Dedifferentiated amniotic fluid mesenchymal stem cell (primary cell): Measurements from ENCODE around the gene SMARCB1.
"Not testable (repeated sequence)": the region's sequence is repeated elsewhere in the genome, so short reads cannot be mapped to it uniquely, and the experiment has no call there.

Experiments
- DNase-seq: peaks from one replicate; pipeline ENCODE4 v3.0.0-alpha.2; 2016; ENCODE audit errors: extremely low spot score

Gene SMARCB1

GRCh38 chr22:23846081-23846469 lies 59.3 kb downstream of the SMARCB1 start:
- no peak for DNase-seq

DNA sequence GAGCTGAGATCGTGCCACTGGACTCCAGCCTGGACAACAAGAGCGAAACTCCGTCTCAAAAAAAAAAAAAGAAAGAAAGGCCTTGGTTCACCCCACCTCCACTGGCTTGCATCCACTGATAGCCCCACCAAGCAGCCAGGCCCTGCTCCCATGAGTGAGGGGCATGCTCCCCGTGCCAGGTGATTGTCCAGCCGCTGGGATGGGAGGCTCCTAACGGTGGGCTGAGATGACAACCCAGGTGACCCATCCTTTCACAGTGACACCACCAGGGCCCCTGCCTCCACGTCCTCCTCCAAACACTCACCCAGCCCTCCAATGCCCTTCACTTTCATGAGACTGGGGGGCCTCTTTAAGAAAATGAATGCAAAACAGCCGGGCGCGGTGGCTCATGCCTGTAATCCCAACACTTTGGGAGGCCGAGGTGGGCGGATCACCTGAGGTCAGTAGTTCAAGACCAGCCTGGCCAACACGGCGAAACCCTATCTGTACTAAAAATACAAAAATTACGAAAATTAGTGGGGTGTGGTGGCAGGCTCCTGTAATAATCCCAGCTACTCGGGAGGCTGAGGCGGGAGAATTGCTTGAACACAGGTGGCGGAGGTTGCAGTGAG lies 60.6 kb downstream of the SMARCB1 start:
- DNase-seq, result no peak

DNA sequence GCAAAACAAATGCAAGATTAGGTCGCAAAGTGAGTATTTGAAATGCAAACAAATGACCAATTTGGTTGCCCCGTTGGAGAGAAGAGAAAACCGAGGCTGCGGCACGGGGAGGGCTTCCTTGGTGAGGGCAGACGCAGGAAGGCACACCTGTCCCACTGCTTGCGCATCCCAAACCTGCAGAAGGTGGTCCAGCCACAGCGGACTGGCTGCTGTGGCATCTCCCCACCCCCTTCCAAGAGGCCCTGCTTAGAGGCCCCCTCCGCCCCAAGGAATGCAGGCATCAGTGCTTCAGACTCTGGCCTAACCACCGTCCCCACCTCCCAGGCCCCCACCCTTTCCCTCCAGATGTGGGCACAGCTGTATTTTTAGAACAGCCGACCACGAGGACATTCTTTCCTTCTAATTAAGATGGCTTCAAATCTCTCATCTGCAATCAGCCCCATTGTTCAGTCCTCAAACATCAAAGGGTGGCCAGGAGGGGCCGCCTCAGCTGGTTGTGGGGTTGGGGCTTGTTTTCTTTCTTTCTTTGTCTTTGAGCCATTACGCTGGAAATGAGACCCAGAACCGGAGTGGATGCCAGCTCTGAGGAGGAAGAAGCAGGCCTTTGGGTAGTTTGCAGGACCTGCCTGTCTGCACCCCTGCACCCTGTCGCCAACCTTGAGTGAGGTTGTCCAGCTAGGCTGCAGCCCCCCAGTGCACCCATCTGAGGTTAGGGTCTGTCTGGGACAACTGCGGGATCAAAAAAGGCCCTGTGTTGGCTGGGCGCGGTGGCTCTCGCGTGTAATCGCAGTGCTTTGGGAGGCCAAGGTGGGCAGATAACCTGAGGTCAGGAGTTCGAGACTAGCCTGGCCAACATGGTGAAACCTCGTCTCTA lies 61.5 kb downstream of the SMARCB1 start:
- DNase-seq, result no peak

GRCh38 chr22:23849009-23850006 lies 62.5 kb downstream of the SMARCB1 start:
- peak; percentile 46 for DNase-seq

GRCh38 chr22:23850136-23850611 lies 63.4 kb downstream of the SMARCB1 start:
- no peak for DNase-seq

GRCh38 chr22:23856721-23857605 lies 70.2 kb downstream of the SMARCB1 start:
- peak; percentile 66 for DNase-seq

DNA sequence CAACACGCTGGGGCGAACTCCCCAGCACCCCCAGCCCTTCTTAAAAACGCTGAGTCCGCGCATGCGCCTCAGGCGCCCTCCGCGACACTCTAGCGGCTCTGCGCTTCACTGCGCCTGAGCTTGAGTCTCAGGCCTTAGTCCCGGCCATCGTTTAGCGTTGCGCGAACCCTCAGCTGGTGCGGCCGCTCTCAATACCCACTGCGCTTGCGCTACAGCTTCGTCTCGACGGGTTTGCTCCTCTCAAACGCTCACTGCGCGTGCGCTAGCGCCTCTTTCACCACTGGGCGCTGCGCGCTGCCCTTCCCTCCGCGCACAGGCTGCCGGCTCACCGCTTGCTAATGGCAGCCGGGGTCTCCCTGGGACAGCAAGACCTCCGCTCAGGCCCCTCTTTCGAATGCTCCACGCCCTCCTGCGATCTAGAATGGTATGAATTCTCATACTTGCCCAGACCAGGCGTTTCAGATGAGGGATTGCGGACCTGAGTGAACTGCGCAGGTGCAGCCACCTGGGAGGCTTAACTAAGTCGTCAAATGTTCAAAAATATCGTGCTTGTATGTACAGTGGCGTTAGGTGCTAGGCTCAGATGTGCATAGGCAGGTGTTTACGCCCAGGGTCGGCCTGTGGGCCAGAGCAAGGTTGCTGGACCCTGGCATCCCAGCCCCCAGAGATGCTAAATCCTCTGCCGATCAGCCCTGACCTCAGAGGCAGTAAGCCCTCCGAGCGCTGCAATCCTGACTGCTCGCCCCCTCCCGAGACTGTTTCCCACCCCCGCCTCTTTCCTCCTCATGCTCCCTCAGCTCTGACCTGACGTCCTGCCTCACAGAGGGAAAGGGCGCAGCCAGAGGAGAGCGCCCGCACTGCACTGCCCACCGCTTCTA lies 71.1 kb downstream of the SMARCB1 start, which contains the start of gene SLC2A11:
Gene SLC2A11, plus strand, starts transcription at position 270 of the 878 bp plus-strand sequence. Its CDS starts 125 bp downstream, at position 395.
- peak; percentile 97 for DNase-seq

GRCh38 chr22:23858484-23858815 lies 71.7 kb downstream of the SMARCB1 start:
- DNase-seq, result no peak

DNA sequence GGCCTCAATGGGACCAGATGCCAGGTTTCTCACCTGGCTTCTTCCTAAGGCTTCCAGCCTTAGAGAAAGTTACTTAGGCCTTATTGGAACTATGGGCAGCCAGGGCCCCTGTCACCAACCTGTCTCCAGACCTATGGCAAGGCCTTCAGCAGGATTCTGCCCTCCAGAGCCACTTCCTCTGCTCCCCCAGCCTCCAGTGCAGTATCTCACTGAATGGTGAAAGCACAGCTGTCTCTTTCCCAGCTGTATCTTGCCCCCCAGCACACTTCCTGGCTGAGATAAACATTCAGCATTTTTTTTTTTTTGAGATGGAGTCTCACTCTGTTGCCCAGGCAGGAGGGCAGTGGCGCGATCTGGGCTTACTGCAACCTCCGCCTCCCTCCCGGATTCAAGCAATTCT lies 72.4 kb downstream of the SMARCB1 start:
- DNase-seq, result no peak

GRCh38 chr22:23860187-23860586 lies 73.4 kb downstream of the SMARCB1 start:
- DNase-seq, result not testable (repeated sequence)

DNA sequence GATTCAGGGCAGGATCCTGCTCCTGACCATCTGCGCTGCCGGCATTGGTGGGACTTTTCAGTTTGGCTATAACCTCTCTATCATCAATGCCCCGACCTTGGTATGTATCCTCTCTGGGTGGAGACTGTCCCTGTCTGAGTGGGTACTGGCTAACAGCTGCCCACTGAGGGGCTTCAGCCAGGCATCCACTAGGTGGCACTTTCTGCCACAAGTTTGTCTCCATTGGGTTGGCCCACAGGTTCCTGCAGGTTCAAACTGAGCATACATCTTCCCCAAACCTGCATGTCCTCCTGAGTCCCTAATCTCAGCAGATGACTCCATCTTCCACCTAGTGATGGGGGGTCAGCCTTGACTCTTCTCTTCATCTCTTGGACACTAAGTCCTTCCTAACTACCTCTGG lies 75.3 kb downstream of the SMARCB1 start:
- DNase-seq, result no peak

- DNase-seq, result not testable (repeated sequence)
Observed at GRCh38 chr22:23864499-23865154, 77.9 kb downstream of the SMARCB1 start.

DNA sequence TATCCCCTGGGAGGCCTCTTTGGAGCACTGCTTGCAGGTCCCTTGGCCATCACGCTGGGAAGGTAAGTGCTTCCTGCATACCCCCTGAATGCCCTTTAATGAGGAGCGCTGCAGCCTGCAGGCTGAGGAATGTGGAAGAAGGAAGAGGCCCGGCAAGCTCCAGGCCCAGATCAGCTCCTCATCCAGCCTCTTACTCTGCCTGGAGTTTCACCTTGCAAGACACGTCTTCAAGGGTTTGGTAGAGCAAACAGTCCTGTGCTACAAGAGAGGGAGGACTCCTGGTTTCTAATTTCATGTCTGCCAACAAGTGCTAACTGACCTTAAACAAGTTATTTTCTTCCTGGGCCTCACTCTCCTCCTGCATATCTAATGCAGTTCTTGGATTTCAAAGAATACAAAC lies 81.8 kb downstream of the SMARCB1 start:
- no peak for DNase-seq

GRCh38 chr22:23874871-23875270 lies 88.1 kb downstream of the SMARCB1 start:
- no peak for DNase-seq

DNA sequence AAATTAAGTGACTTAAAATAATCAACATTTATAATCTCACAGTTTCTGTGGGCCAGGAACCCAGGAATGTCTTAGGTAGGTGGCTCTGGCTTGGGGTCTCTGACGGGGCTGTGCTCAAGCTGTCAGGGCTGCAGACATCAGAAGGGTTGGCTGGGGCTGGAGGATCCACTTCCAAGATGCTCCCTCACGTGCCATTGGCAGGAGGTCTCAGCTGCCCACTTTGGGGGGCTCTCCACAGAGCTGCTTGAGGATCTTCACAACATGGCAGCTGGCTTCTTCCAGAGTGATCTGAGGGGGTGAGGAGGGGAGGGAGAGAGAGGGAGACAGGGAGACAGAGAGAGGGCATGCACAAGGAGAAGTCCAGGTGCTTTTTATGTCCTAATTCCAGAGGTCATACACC lies 89.0 kb downstream of the SMARCB1 start:
- DNase-seq, result no peak

DNA sequence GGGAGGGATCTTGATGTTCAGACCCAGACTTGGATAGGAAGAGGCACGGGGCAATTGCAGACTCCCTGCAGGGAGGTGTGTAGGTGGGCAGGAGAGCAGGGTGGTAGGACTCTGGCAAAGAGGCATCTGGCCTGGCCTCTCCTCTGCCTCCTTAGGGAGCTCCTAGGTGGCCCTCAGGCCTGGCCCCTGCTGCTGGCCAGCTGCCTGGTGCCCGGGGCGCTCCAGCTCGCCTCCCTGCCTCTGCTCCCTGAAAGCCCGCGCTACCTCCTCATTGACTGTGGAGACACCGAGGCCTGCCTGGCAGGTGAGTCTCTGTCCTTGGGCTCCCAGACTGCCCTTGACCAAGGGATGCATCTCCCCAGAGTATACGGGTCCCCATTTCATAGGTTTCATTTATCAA lies 90.8 kb downstream of the SMARCB1 start:
- DNase-seq, result no peak

GRCh38 chr22:23878219-23878618 lies 91.5 kb downstream of the SMARCB1 start:
- DNase-seq, result no peak

DNA sequence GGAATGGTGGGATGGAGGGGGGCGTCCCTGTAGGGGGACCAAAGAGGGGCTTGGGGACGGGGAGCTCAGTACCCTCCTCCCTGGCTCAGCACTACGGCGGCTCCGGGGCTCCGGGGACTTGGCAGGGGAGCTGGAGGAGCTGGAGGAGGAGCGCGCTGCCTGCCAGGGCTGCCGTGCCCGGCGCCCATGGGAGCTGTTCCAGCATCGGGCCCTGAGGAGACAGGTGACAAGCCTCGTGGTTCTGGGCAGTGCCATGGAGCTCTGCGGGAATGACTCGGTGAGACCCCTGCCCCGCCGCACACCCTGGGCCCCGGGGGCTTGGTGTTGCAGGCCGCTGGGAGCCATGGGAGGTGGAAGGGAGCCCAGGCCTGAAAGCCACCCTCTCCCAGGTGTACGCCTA lies 95.6 kb downstream of the SMARCB1 start:
- no peak for DNase-seq

GRCh38 chr22:23883658-23884057 lies 96.9 kb downstream of the SMARCB1 start:
- DNase-seq, result no peak
